Testis (tissue), 3 donors: Measurements from ENCODE around the gene SEL1L3. TPM values are rescaled to one million over a fixed set of nuclear protein-coding genes. Genes with fewer than 3 reads are reported as not detected.

Experiments
- DNase-seq: peaks from one replicate; pipeline ENCODE4 v3.0.0-alpha.2; 2019
- H3K27ac ChIP-seq, 2 donors: fragments of 200-600 bp; sonication (generic); one replicate each; pipeline ENCODE4 v1.5.1; 2019
- H3K27me3 ChIP-seq: fragments of 200-600 bp; sonication (generic); one replicate; pipeline ENCODE4 v1.5.1; 2019
- H3K36me3 ChIP-seq: fragments of 200-600 bp; sonication (generic); one replicate; pipeline ENCODE4 v1.5.1; 2017; ENCODE audit warnings: low read depth; ENCODE audit errors: missing control alignments
- H3K4me1 ChIP-seq: fragments of 200-600 bp; sonication (generic); one replicate; pipeline ENCODE4 v1.5.1; 2019
- H3K4me3 ChIP-seq, 2 donors: fragments of 200-600 bp; sonication (generic); one replicate each; pipeline ENCODE4 v1.5.1; 2017 to 2019
- H3K9me3 ChIP-seq: fragments of 200-600 bp; sonication (generic); one replicate; pipeline ENCODE4 v1.5.1; 2017
- CTCF ChIP-seq, 3 experiments: fragments of 450-650 bp in 2 of 3; fragments of 200-600 bp in 1 of 3; sonication (generic) in 1 of 3; IDR thresholded peaks; one replicate each; pipeline ENCODE4 v1.5.1; 2016 to 2019; ENCODE audit warnings: antibody characterized with exemption in 3 of 3, mild to moderate bottlenecking in 2 of 3, moderate library complexity in 1 of 3
- POLR2A ChIP-seq: fragments of 450-650 bp; IDR thresholded peaks from one replicate; pipeline ENCODE4 v1.6.1; 2017; ENCODE audit warnings: antibody characterized with exemption, mild to moderate bottlenecking, moderate library complexity
- WGBS, 2 donors: methylation state at CpG; one replicate each; pipeline ENCODE4 v1.1.5; 2018; 5-methylcytosine and 5-hydroxymethylcytosine counted together
- intact Hi-C: fragments of 100-400 bp; cut with DNase I; formaldehyde crosslinking; loops from one replicate; pipeline ENCODE4 v1.15.1; 2023; ENCODE audit warnings: low total_unique reads
- polyA plus RNA-seq: library from polyadenylated mRNA; stranded (reverse); fragments of 350-450 nt; fragmentation: Illumina TruSeq; extraction: RNeasy Lipid Tissue Mini Kit (QIAGEN cat#74804); gene quantifications from one replicate; pipeline ENCODE4 v1.2.3, GENCODE V29; 2014; ENCODE audit warnings: low read depth, low replicate concordance; ENCODE audit not compliant: insufficient read depth
- total RNA-seq, 2 donors: library from RNA; depleted of rRNA; stranded (reverse); fragments of >200 nt; gene quantifications; one replicate each; pipeline ENCODE4 v1.2.3, GENCODE V29; 2016

SEL1L3 gene
- total and polyA plus RNA-seq, 3 donors from 2014 or later, result 5.0 to 15.6 (median 6.9) TPM

GRCh38 chr4:25896776-25897539, 34.2 kb upstream of the SEL1L3 start:
- DNase-seq, result no peak
- Histone ChIP-seq H3K36me3 (no peaks in the 10 kb centered on the region), H3K27ac (no peak overlapping the region), H3K9me3 (no peaks in the 10 kb centered on the region), H3K27me3 (no peaks in the 10 kb centered on the region), H3K4me1 (no peaks in the 10 kb centered on the region), H3K4me3 (no peak overlapping the region)
- TF ChIP-seq CTCF (IDR thresholded peaks at IDR 0.05), result no peak
- TF ChIP-seq POLR2A, result no peak
- intact Hi-C loops, result no loop called here
- 74 to 80% methylated on average over 5 of the region's 5 CpGs for WGBS, 2 donors

GRCh38 chr4:25892796-25893195, 30.0 kb upstream of the SEL1L3 start:
- peak; percentile 37 for DNase-seq
- 45 to 62% methylated on average over 6 of the region's 6 CpGs for WGBS, 2 donors

GRCh38 chr4:25890571-25891485, 28.0 kb upstream of the SEL1L3 start:
- Histone ChIP-seq H3K27ac (no peak overlapping the region), H3K36me3 (no peaks in the 10 kb centered on the region), H3K27me3 (no peaks in the 10 kb centered on the region), H3K9me3 (no peaks in the 10 kb centered on the region), H3K4me3 (no peak overlapping the region), H3K4me1 (no peaks in the 10 kb centered on the region)
- no peak for TF ChIP-seq CTCF (IDR thresholded peaks at IDR 0.05)
- TF ChIP-seq POLR2A, result no peak
- intact Hi-C loops, result no loop called here
- DNase-seq, result no peak
- WGBS, 2 donors, result 83 to 89% methylated on average over 9 to 11 of the region's 11 CpGs

More at GRCh38 chr4:25892796-25893195, 30.0 kb upstream of the SEL1L3 start:
- no peaks in the 10 kb centered on the region for H3K9me3 ChIP-seq
- no peak overlapping the region for H3K27ac ChIP-seq
- H3K4me1 ChIP-seq, result no peaks in the 10 kb centered on the region
- no peaks in the 10 kb centered on the region for H3K27me3 ChIP-seq
- no peak overlapping the region for H3K4me3 ChIP-seq
- TF ChIP-seq POLR2A, result no peak
- no peak for TF ChIP-seq CTCF (IDR thresholded peaks at IDR 0.05)
- no peaks in the 10 kb centered on the region for H3K36me3 ChIP-seq
- intact Hi-C loops, result no loop called here

- DNase-seq, result no peak
- Histone ChIP-seq H3K27me3 (no peaks in the 10 kb centered on the region), H3K9me3 (no peaks in the 10 kb centered on the region), H3K4me3 (no peak overlapping the region), H3K36me3 (no peaks in the 10 kb centered on the region), H3K27ac (no peak overlapping the region), H3K4me1 (no peaks in the 10 kb centered on the region)
- intact Hi-C loops, result no loop called here
- TF ChIP-seq CTCF (IDR thresholded peaks at IDR 0.05), result no peak
- no peak for TF ChIP-seq POLR2A
- WGBS, 2 donors, result 91 to 93% methylated on average over 11 to 14 of the region's 14 CpGs
Observed at GRCh38 chr4:25889589-25890503, 27.1 kb upstream of the SEL1L3 start.
